NT2/D1 (cell line): Measurements from ENCODE around the gene AIRE.
A peak's percentile ranks its signal among the peaks of the same experiment; 100 is the strongest.

Experiments used
- DNase-seq: peaks from one replicate; pipeline ENCODE4 v3.0.0-alpha.2; 2011; ENCODE audit warnings: low read depth, low spot score
- H3K27me3 ChIP-seq: 2 replicates; pipeline ENCODE4 v1.6.0; 2011; ENCODE audit warnings: mild to moderate bottlenecking; ENCODE audit not compliant: insufficient read length, insufficient read depth
- H3K36me3 ChIP-seq: 2 replicates; pipeline ENCODE4 v1.6.1; 2011; ENCODE audit warnings: mild to moderate bottlenecking, low read length, mixed read lengths; ENCODE audit not compliant: insufficient read depth, insufficient read length
- H3K4me1 ChIP-seq: 2 replicates; pipeline ENCODE4 v1.5.1; 2011; ENCODE audit not compliant: insufficient read depth, insufficient read length
- H3K4me3 ChIP-seq: 2 replicates; pipeline ENCODE4 v1.5.1; 2011; ENCODE audit warnings: low read depth; ENCODE audit not compliant: insufficient read length
- H3K9ac ChIP-seq: 2 replicates; pipeline ENCODE4 v1.6.0; 2011; ENCODE audit warnings: low read depth; ENCODE audit not compliant: insufficient read length
- H3K9me3 ChIP-seq: 2 replicates; pipeline ENCODE4 v1.5.1; 2011; ENCODE audit warnings: mild to moderate bottlenecking, low read length; ENCODE audit not compliant: insufficient read depth
- SUZ12 ChIP-seq: IDR thresholded peaks from 2 replicates; pipeline ENCODE4 v1.6.1; 2011; ENCODE audit not compliant: insufficient read length, insufficient read depth; ENCODE audit errors: extremely low read depth
- YY1 ChIP-seq: IDR thresholded peaks from 2 replicates; pipeline ENCODE4 v1.6.1; 2011; ENCODE audit not compliant: insufficient read length, insufficient read depth
- ZNF274 ChIP-seq: IDR thresholded peaks from 2 replicates; pipeline ENCODE4 v1.6.1; 2011; ENCODE audit warnings: mild to moderate bottlenecking, low read depth, low read length

Gene AIRE

GRCh38 chr21:44312716-44313115 is 27.0 kb downstream of the AIRE start:
- Histone ChIP-seq H3K4me3 (no peak overlapping the region), H3K27me3 (no peaks in the 10 kb centered on the region), H3K9me3 (no peaks in the 10 kb centered on the region), H3K4me1 (peaks cover 19% of the 10 kb centered on the region), H3K36me3 (peaks cover 95% of the 10 kb centered on the region), H3K9ac (no peak overlapping the region)
- DNase-seq, result no peak
- TF ChIP-seq ZNF274 (no peak), YY1 (no peak), SUZ12 (no peak)

DNA sequence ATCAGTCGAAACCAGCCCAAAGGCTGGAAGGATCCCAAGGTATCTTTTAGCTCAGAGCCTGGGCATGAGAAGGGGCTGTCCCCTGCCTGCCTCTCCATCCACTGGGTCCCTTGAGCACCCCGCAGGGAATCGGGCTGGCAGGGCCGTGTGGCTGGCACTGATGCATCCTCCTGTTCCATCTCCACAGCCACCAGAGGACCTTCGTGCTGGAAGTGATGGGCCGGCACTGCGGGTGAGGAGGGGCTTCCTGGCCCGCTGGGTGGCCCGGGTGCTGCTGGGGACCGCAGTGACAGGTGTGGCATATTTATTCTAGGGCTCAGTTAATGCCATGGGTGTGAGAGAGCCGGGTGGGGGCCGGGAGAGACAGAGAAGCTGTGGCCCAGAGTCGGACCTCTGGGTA is 27.8 kb downstream of the AIRE start:
- Histone ChIP-seq H3K36me3 (peaks cover 96% of the 10 kb centered on the region), H3K9me3 (no peaks in the 10 kb centered on the region), H3K4me1 (peaks cover 15% of the 10 kb centered on the region), H3K27me3 (no peaks in the 10 kb centered on the region), H3K4me3 (no peak overlapping the region), H3K9ac (no peak overlapping the region)
- TF ChIP-seq ZNF274, result no peak
- TF ChIP-seq SUZ12, result no peak
- no peak for TF ChIP-seq YY1
- no peak for DNase-seq

- Histone ChIP-seq H3K4me3 (no peak overlapping the region), H3K9me3 (no peaks in the 10 kb centered on the region), H3K4me1 (peaks cover 9% of the 10 kb centered on the region), H3K9ac (no peak overlapping the region), H3K27me3 (no peaks in the 10 kb centered on the region), H3K36me3 (peaks cover 98% of the 10 kb centered on the region)
- no peak for DNase-seq
- TF ChIP-seq ZNF274 (no peak), YY1 (no peak), SUZ12 (no peak)
Observed at GRCh38 chr21:44314128-44314527, 28.5 kb downstream of the AIRE start.

DNA sequence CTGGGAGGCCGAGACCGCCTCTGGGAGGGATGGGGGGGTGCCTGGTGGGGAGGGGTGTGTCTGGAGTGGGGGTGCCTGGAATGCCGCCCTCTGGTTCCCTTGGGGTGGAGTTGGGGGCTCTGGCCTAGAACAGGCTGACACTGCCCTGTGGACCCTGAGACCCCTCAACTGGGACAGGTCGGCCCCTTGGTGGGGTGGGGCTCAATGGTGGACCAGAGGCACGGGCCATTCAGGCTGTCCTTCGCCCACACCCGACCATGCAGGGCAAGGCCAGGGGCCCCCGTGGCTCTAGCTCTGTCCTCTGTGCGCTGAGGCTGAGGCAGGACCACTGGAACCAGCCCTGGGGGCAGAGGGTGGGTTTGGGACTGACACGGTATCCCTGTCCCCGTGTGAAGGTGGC is 28.9 kb downstream of the AIRE start:
- H3K36me3 ChIP-seq, result peaks cover 99% of the 10 kb centered on the region
- no peaks in the 10 kb centered on the region for H3K9me3 ChIP-seq
- H3K27me3 ChIP-seq, result no peaks in the 10 kb centered on the region
- no peak for TF ChIP-seq ZNF274
- TF ChIP-seq SUZ12, result no peak
- no peak for TF ChIP-seq YY1
- no peak for DNase-seq
- no peak overlapping the region for H3K4me3 ChIP-seq
- no peak overlapping the region for H3K9ac ChIP-seq
- peaks cover 7% of the 10 kb centered on the region for H3K4me1 ChIP-seq

DNA sequence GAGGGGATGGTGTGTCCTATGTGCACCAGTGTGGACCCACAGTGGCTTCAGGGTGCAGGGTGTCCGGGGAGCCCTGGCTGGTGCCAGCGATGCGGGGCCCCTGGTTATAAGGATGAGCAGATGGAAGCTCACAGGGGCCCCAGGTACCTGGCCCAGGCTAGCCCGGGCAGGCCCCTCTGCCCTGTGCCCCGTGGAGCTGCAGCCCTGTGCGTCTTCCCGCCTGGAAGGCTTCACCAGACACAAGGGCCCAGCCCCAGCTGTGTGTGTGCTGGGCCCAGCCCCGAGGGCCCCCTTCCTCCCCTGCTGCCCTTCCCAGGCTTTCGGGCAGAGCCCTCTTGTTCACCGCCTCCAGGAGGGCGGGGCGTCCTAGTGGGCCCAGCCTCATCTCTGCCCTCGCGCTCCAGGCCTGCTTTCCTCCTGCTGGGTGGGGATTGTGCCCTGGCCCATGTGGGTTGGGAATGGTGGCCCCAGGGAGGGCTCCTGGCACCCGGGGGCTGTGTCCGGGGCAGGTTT is 30.1 kb downstream of the AIRE start:
- Histone ChIP-seq H3K9me3 (no peaks in the 10 kb centered on the region), H3K4me1 (no peaks in the 10 kb centered on the region), H3K36me3 (peaks cover 98% of the 10 kb centered on the region), H3K9ac (peak overlapping the region; percentile 37), H3K27me3 (no peaks in the 10 kb centered on the region), H3K4me3 (no peak overlapping the region)
- no peak for TF ChIP-seq SUZ12
- no peak for TF ChIP-seq ZNF274
- no peak for TF ChIP-seq YY1
- no peak for DNase-seq

DNA sequence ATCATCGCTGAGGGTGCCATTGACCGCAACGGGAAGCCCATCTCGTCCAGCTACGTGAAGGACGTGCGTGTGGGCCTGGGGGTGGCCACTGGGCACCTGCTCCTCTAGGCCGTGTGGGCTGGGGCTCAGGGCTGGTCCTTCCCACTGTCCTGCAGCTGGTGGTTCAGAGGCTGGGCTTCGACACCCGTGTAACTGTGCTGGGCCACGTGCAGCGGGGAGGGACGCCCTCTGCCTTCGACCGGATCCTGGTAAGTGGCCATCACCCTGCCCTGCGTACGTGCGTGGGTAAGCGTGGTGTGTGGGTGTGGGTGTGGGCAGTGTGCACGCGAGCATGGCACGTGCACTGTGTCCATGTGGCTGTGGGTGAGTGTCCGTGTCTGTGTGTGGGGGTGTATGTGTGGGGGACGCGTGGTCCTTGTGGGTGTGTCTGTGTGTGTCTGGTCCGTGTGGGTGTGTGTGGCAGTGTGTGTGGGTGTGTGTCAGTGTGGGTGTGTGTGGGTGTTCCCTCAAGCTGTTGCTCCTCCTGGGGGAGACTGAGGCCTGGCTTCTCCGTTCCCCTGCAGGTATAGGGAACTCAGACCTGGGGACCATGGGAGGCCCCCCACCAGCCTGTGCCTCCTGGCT is 30.7 kb downstream of the AIRE start:
- no peak for TF ChIP-seq YY1
- no peak for TF ChIP-seq SUZ12
- TF ChIP-seq ZNF274, result no peak
- no peak for DNase-seq
- H3K9ac ChIP-seq, result no peak overlapping the region
- no peak overlapping the region for H3K4me3 ChIP-seq
- no peaks in the 10 kb centered on the region for H3K27me3 ChIP-seq
- H3K9me3 ChIP-seq, result no peaks in the 10 kb centered on the region
- peaks cover 96% of the 10 kb centered on the region for H3K36me3 ChIP-seq
- no peaks in the 10 kb centered on the region for H3K4me1 ChIP-seq

DNA sequence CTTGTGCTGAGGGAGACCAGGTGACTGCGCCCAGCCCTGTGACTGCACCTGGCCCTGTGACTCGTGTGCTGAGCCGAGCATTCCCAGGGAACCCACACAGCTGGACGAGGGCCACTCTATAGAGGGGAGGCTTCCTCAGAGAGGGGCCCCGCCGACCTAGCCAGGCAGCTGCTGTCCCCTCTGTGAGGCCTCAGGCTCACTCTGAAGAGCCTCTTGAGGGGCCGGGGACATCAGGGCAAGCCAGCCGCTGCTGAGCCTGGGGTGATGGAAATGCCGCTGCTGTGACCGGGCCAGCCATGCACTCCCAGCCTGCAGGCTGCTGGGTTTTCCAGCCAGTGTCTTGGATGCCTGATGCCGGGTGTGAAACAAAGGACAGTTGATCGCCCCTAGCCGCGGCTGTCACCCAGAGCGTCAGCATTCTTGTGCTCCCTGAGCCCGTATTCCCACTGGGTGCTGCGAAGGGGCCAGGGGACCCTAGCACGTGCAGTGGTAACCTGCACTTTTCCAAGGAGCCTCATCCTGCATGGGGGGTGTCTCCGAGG is 31.6 kb downstream of the AIRE start:
- H3K9me3 ChIP-seq, result no peaks in the 10 kb centered on the region
- no peak overlapping the region for H3K9ac ChIP-seq
- DNase-seq, result no peak
- no peaks in the 10 kb centered on the region for H3K27me3 ChIP-seq
- H3K4me3 ChIP-seq, result no peak overlapping the region
- H3K36me3 ChIP-seq, result peaks cover 96% of the 10 kb centered on the region
- TF ChIP-seq SUZ12, result no peak
- TF ChIP-seq YY1, result no peak
- TF ChIP-seq ZNF274, result no peak
- peaks cover 3% of the 10 kb centered on the region for H3K4me1 ChIP-seq
